Activated T-cell treated with anti-CD3 and anti-CD28 coated beads, Interleukin-2, amount 50 U/mL, for 72 hours (primary cell): ENCODE results near the gene ADGRV1. TPM values are rescaled to one million over a fixed set of nuclear protein-coding genes. Genes with fewer than 3 reads are reported as not detected.

Experiments
- ATAC-seq, 2 donors: fragments of 150-1000 bp; cut with Tn5 transposase; replicated peaks in 1 of 2; 2 replicates each; pipeline ENCODE4 v1.10.0; 2021; ENCODE audit warnings: moderate library complexity in 2 of 2, mild to moderate bottlenecking in 1 of 2
- DNase-seq, 2 donors: peaks; one replicate each; pipeline ENCODE4 v3.0.0; 2021 to 2022; ENCODE audit warnings: mixed read lengths in 1 of 2
- H3K27ac Mint-ChIP-seq: one replicate; pipeline ENCODE4 v1.8.0; 2022; ENCODE audit warnings: mild to moderate bottlenecking, moderate library complexity, mixed read lengths
- H3K27me3 Mint-ChIP-seq: one replicate; pipeline ENCODE4 v1.8.0; 2022; ENCODE audit warnings: low read depth, mixed read lengths
- H3K36me3 Mint-ChIP-seq, 2 donors: one replicate each; pipeline ENCODE4 v1.8.0; 2022; ENCODE audit warnings: mixed read lengths in 2 of 2, mild to moderate bottlenecking in 1 of 2; ENCODE audit not compliant: insufficient read depth in 2 of 2
- H3K4me1 Mint-ChIP-seq: one replicate; pipeline ENCODE4 v1.8.0; 2022; ENCODE audit warnings: low read depth, mixed read lengths
- H3K4me3 Mint-ChIP-seq, 2 donors: one replicate each; pipeline ENCODE4 v1.8.0; 2022; ENCODE audit warnings: mild to moderate bottlenecking in 2 of 2, mixed read lengths in 2 of 2, moderate library complexity in 2 of 2
- H3K9me3 Mint-ChIP-seq, 2 donors: one replicate each; pipeline ENCODE4 v1.8.0; 2022; ENCODE audit warnings: mixed read lengths in 2 of 2
- total RNA-seq, 2 donors: library from RNA; stranded (reverse); gene quantifications; one replicate each; pipeline ENCODE4 v1.2.3, GENCODE V29; 2022

The ADGRV1 gene
- total RNA-seq, 2 donors from 2014 or later = 0.12 to 0.21 TPM

DNA sequence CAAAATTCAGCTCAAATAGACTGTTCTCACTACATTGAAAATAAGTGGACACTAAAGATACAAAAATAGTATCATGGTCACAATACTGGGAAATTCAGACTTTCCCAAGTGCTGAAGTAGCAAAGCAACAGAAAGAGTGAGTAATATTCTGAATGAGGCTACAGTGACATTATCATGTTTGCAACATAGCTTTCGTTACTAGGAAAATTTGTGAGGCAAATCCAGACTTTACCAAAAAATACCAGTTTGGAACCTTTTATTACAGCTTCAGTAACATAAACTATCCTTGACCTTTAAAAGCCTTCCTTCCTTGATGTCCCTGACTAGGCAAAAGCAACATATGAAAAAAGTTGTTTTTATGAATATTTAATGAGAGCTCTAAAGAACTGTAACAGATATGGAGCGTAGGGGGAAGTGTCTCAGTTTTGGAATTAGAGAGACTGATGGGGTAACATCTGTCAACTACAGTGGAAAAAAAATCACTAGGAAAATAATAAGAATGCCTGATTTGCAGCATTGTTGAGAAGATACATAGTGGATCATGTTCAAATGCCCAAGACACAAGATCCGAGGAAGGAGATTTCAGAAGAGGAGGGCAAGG lies 312.9 kb downstream of the ADGRV1 start:
- Mint-ChIP-seq H3K4me1 (peaks cover 40% of the 10 kb centered on the region), H3K4me3 (peak overlapping the region; percentile 9 to 24), H3K9me3 (no peaks in the 10 kb centered on the region), H3K27ac (no peak overlapping the region), H3K36me3 (no peaks in the 10 kb centered on the region), H3K27me3 (peaks cover 46% of the 10 kb centered on the region)
- DNase-seq = no peak
- no peak for ATAC-seq

DNA sequence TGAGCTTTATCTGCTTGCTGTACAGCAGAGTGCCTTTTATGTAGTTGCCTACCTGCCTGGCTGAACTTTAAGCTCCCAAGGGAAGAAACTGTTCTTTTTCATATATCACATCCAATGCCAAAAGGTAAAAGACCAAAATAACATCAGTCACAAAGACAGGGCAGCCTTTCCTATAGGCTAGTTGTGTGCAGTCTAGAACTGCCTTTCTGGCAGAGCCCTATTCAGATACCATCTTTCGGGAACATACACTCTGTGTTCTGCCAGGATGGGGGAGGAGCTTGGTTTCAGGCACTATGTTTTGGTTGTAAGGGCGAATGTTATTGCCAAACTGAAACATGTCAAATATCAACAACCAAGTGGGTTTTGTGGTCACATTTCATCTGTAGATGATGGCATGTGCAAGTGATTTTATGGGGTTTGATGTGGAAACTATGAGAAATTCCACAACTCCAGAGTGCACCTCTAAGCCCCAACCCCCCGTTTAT lies 314.5 kb downstream of the ADGRV1 start:
- peaks cover 56% of the 10 kb centered on the region for H3K27me3 Mint-ChIP-seq
- H3K4me1 Mint-ChIP-seq = peaks cover 40% of the 10 kb centered on the region
- peak overlapping the region in 1 of 2 donors; percentile 63 for H3K4me3 Mint-ChIP-seq
- H3K9me3 Mint-ChIP-seq = no peaks in the 10 kb centered on the region
- DNase-seq (peak; percentile 24 to 40), ATAC-seq (peak; percentile 88 to 89)
- H3K36me3 Mint-ChIP-seq = no peaks in the 10 kb centered on the region
- no peak overlapping the region for H3K27ac Mint-ChIP-seq

DNA sequence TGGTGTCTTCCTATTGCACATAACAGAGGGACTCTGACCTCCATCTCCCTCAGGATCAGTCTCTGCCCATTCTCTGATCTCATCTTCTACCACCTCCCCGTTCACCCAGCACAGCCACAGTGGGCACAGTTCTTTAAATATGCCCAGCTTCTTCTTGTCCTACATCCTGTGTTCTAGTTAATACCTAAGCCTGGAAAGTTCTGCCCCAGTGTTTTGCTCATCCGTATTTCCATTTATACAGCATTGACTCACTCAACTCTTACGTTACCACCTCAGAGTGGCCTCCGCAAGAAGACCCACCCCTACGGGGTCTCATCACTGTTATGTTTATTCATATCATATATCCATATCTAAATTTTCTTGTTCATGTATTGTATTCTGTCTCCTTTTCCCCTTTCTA lies 315.5 kb downstream of the ADGRV1 start:
- Mint-ChIP-seq H3K9me3 (no peaks in the 10 kb centered on the region), H3K27ac (no peak overlapping the region), H3K36me3 (no peaks in the 10 kb centered on the region), H3K4me3 (peak overlapping the region in 1 of 2 donors; percentile 29), H3K27me3 (peaks cover 57% of the 10 kb centered on the region), H3K4me1 (peaks cover 40% of the 10 kb centered on the region)
- DNase-seq = no peak
- ATAC-seq = no peak

DNA sequence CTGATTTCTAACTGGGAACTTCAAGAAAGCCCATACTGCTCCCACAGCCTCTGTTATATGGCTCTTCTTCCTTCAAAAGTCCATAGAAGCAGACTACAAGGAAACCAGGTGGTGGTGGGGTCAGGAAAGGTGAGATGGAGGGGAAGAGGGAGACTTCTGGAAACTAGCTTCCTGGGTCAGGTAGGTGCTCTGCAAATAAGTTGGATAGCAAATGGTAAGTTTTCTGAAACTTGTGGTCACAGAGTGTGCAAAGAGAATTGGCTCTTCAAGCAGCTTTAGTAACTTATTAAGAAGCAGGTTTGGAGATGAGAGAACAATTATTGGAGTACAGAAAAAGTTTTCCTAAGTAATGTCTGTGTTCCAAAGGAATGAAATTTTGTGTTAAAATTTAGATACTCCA lies 316.9 kb downstream of the ADGRV1 start:
- H3K9me3 Mint-ChIP-seq = no peaks in the 10 kb centered on the region
- H3K27me3 Mint-ChIP-seq = peaks cover 50% of the 10 kb centered on the region
- ATAC-seq (no peak), DNase-seq (no peak)
- H3K36me3 Mint-ChIP-seq = no peaks in the 10 kb centered on the region
- H3K4me3 Mint-ChIP-seq = no peak overlapping the region
- H3K4me1 Mint-ChIP-seq = peaks cover 35% of the 10 kb centered on the region
- H3K27ac Mint-ChIP-seq = no peak overlapping the region

DNA sequence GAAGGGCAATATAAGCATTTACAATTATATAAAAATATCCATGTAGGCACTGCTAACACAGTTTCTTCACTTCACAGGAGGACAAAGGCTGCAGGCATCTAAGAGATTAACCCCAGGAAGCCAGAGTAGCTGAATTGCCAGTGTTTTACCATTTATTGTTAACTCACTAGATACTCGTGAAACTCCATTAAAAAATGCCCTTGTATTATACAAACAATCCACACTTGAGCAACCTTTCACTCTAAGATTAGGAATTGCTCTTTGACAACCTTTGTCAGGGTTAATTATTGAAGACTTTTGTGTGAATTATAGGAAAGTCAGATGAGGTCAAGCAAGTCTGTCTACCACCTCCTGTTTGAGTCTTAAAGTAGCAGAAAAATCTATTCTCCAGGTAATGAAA lies 317.8 kb downstream of the ADGRV1 start:
- Mint-ChIP-seq H3K4me3 (no peak overlapping the region), H3K9me3 (no peaks in the 10 kb centered on the region), H3K36me3 (no peaks in the 10 kb centered on the region), H3K27ac (no peak overlapping the region), H3K4me1 (peaks cover 32% of the 10 kb centered on the region), H3K27me3 (peaks cover 55% of the 10 kb centered on the region)
- ATAC-seq = no peak
- no peak for DNase-seq

DNA sequence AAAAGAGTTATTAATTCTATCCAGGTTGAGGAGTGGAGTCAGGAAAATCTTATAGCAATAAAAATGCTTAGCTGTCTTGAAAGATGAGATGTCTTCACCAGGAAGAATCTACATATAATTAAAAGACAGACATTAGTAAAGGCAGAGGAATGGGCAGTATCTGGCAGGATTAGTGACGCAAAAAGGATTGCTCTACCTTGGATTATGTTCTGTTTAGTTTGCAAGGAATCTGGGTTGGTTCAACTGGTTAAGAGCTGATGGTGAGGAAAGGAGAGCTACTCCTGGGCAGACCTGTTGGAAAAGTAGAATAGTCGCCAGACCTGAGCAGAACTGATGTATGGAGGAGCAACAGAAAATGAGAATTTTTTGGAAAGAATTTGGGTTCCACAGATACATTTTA lies 318.5 kb downstream of the ADGRV1 start:
- DNase-seq = no peak
- H3K9me3 Mint-ChIP-seq = no peaks in the 10 kb centered on the region
- no peak overlapping the region for H3K4me3 Mint-ChIP-seq
- H3K27ac Mint-ChIP-seq = no peak overlapping the region
- H3K36me3 Mint-ChIP-seq = no peaks in the 10 kb centered on the region
- H3K4me1 Mint-ChIP-seq = peaks cover 25% of the 10 kb centered on the region
- no peak for ATAC-seq
- H3K27me3 Mint-ChIP-seq = peaks cover 61% of the 10 kb centered on the region

DNA sequence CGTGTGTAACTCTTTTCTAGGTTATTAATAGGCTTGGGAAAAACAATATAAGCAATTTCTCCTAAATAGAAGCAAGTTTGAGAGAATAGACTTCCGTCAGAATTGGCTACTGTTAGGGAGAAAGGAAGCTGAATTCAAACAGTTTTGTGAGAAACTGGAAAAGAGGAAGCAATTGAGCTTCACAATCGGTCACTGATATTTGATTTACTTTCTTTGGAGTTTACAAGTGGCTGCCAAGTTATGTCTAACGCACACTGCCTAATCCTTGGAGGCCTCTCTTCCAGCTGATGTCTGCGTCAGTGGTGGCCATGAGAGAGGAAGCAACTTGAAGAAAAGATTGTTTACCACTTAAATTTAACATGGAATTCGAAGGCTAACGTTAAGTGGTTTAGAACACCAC lies 319.5 kb downstream of the ADGRV1 start:
- H3K4me3 Mint-ChIP-seq = no peak overlapping the region
- H3K27ac Mint-ChIP-seq = no peak overlapping the region

DNA sequence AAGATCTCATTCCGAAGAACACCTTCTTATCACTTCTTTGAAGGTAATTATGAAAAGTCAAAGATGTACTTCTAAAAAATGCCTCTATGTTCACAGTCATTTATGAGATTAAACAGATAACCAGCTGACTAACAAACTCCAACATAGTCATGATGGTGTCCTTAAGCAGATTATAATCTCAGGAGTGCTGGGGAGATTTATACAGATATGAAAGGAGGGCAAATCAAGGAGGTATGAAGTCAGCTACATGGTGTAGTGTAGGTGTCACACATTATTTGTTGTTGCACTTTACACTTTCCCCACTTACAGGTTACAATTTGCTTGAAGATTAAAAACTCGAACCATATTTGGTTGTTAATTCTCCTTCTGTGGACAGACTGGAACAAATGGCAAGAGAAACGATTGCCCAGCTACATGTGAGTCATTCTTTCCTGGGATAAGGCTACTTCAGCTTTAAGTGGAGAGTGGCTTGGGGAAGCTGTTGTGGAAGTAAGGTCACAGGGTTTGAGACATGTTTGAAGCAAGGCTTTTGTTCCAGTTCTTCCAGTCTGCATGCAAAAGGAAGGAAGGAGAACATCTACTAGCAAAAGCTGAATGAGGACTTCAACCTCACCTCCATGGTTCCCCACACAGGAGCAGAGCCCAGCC lies 320.1 kb downstream of the ADGRV1 start:
- no peak overlapping the region for H3K27ac Mint-ChIP-seq
- H3K36me3 Mint-ChIP-seq = no peaks in the 10 kb centered on the region
- no peak overlapping the region for H3K4me3 Mint-ChIP-seq
- peaks cover 9% of the 10 kb centered on the region for H3K4me1 Mint-ChIP-seq
- ATAC-seq (peak; percentile 50 to 53), DNase-seq (no peak)
- no peaks in the 10 kb centered on the region for H3K9me3 Mint-ChIP-seq
- peaks cover 68% of the 10 kb centered on the region for H3K27me3 Mint-ChIP-seq

More for the DNA sequence above, 319.5 kb downstream of the ADGRV1 start:
- Mint-ChIP-seq H3K9me3 (no peaks in the 10 kb centered on the region), H3K27me3 (peaks cover 62% of the 10 kb centered on the region), H3K4me1 (peaks cover 15% of the 10 kb centered on the region), H3K36me3 (no peaks in the 10 kb centered on the region)
- ATAC-seq = no peak
- no peak for DNase-seq

DNA sequence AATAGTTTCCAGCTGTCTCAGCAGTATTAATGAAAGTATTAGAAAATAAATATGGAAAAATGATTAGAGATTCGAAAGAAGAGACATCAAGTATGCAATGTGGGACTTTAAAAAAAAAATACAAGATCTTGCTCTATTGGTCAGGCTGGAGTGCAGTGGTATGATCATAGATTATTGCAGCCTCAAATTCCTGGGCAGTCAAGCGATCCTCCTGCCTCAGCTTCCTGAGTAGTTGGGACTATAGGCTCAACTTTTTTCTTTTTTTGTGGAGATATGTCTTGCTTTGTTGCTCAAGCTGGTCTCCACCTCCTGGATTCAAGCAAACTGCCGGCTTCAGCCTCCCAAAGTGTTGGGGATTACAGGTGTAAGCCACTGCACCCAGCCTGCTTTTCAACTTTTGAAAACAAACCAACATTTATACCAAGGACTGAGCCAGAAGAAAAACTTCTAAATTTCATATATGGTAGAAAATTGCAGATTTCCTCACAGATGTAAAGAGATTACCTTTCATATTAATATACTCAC lies 323.1 kb downstream of the ADGRV1 start:
- no peak for ATAC-seq
- H3K4me1 Mint-ChIP-seq = no peaks in the 10 kb centered on the region
- no peaks in the 10 kb centered on the region for H3K36me3 Mint-ChIP-seq
- H3K4me3 Mint-ChIP-seq = no peak overlapping the region
- H3K9me3 Mint-ChIP-seq = no peaks in the 10 kb centered on the region
- H3K27ac Mint-ChIP-seq = no peak overlapping the region
- DNase-seq = no peak
- H3K27me3 Mint-ChIP-seq = peaks cover 72% of the 10 kb centered on the region

DNA sequence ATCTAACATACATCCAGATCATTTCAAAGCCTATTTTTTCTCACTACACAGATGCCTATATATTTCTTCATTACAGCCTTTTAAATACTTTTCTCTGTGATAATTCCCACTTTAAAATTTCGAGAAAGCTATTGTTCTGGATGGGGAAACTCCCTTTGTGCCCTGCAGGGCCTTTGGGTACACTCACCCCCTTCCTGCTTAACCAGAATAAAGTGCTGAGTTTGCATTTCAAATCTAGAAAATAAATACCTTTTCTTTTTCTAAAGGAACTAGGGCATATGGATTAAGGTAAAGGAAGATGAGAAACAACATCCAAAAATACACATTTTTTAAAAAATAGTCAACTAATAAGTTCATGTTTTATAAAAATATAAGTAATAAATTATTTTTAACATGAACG lies 323.9 kb downstream of the ADGRV1 start:
- Mint-ChIP-seq H3K9me3 (no peaks in the 10 kb centered on the region), H3K27ac (no peak overlapping the region), H3K27me3 (peaks cover 72% of the 10 kb centered on the region), H3K4me3 (no peak overlapping the region), H3K4me1 (no peaks in the 10 kb centered on the region), H3K36me3 (no peaks in the 10 kb centered on the region)
- DNase-seq (no peak), ATAC-seq (no peak)

DNA sequence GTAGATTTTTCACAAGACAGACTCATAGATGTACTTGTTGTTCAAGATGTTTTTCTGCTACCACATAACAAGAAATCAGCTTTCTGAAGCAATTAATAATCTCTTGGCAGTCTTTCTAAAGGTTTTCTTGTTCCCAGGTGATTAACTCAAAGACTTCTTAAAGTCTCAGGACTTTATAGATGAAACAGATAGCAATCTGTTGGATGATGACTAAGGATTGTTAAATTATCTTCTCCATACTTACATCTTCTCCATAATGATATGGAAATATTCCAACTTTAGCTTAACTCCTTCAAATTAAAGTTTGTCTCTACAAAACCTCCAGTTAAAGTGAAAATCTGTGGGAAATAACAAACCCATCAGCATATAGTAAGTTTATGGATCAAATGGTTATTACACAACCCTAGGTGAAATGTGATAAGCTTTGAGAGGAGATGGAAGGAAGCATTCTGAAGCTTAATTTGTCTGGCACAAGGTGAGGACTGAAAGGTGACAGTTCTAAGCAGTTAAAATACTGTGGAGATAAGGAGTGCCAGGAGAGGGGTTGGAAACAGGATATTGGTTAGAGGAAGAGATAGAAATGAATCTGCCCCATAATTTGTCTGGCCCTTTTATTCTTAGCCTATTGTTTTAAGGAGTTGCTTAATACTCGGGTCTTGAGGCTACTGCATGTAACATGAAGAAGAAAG lies 326.7 kb downstream of the ADGRV1 start:
- DNase-seq (no peak), ATAC-seq (no peak)
- peaks cover 55% of the 10 kb centered on the region for H3K27me3 Mint-ChIP-seq
- H3K9me3 Mint-ChIP-seq = no peaks in the 10 kb centered on the region
- H3K27ac Mint-ChIP-seq = no peak overlapping the region
- H3K4me1 Mint-ChIP-seq = no peaks in the 10 kb centered on the region
- no peaks in the 10 kb centered on the region for H3K36me3 Mint-ChIP-seq
- no peak overlapping the region for H3K4me3 Mint-ChIP-seq

DNA sequence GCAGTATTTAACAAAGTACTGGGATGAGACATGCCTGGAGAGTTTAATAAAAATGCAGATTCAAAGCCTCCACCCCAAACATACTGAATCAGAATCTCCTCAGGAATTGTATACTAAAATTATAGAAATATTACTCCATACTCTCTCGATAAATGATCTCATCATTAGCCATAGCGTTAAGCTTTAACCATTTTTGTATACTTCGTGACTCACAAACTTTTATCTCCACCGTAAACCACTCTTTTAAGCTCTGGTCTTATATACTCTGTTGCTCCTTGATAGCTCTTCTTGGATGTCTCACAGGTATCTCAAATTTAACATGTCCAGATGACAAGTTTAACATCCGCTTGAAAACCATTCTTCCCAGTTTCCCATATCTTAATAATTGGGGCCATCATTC lies 327.8 kb downstream of the ADGRV1 start:
- Mint-ChIP-seq H3K27me3 (peaks cover 54% of the 10 kb centered on the region), H3K4me3 (no peak overlapping the region), H3K9me3 (no peaks in the 10 kb centered on the region), H3K27ac (no peak overlapping the region), H3K4me1 (no peaks in the 10 kb centered on the region), H3K36me3 (no peaks in the 10 kb centered on the region)
- ATAC-seq (no peak), DNase-seq (no peak)

DNA sequence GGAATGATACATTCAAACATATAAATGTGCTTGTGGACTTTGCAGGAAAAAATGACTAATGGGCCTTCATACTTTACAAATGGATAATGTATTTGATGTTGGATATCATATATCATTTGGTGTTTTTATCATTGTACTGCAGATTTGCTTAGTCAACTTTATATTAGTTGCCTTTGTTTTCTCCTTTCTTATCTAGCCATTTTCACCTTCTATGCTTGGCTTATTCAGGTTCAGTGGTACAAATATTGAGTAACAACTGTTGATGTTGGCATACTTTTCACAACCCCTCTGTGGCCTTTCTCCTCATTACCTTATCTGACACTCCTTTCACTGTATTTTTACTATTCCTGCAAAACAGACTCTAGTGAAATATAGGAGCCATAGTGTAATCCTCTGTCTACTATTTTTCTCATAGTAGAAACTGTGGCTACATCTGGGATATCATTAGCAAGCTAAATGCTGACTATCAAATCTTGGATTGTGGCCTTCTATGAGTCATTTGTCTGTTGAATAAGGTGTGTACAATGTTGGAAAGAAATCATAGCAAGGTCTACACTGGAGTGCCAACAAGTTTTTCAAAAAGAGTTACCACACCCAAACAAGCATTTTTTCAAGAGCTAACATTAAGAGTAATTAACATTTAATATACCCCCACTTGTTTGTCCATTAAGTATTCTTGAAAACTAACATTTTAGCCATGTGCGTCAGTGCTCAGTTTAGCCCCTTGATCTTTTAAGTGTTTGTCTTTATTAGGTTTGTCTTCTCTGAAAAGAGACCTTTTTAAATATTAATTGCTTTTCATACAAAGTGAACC lies 330.1 kb downstream of the ADGRV1 start:
- Mint-ChIP-seq H3K27me3 (peaks cover 40% of the 10 kb centered on the region), H3K4me1 (no peaks in the 10 kb centered on the region)
- no peak for ATAC-seq

More for the DNA sequence above, 330.1 kb downstream of the ADGRV1 start:
- no peaks in the 10 kb centered on the region for H3K9me3 Mint-ChIP-seq
- no peaks in the 10 kb centered on the region for H3K36me3 Mint-ChIP-seq
- no peak overlapping the region for H3K27ac Mint-ChIP-seq
- no peak overlapping the region for H3K4me3 Mint-ChIP-seq
- no peak for DNase-seq
